Measurements from ENCODE around the gene RNF19B. TPM values are rescaled to one million over a fixed set of nuclear protein-coding genes. Genes with fewer than 3 reads are reported as not detected.

The RNF19B gene
- total RNA-seq, 1 donor from 2014 or later = 20.1 TPM

- Mint-ChIP-seq H3K27me3 (no peaks in the 10 kb centered on the region), H3K4me3 (no peak overlapping the region), H3K9me3 (no peaks in the 10 kb centered on the region), H3K36me3 (no peaks in the 10 kb centered on the region), H3K4me1 (ENCODE audit: unreplicated experiment) (peaks cover 7% of the 10 kb centered on the region), H3K27ac (peak overlapping the region; percentile 23)
- TF ChIP-seq CTCF (conservative IDR thresholded peaks at IDR 0.05) = no peak
- DNase-seq (ENCODE audit: extremely low spot score, unreplicated experiment) = no peak
Measured at GRCh38 chr1:32984090-32984454, 19.5 kb upstream of the RNF19B start.

- H3K27me3 Mint-ChIP-seq = no peaks in the 10 kb centered on the region
- no peaks in the 10 kb centered on the region for H3K9me3 Mint-ChIP-seq
- H3K4me1 Mint-ChIP-seq (ENCODE audit: unreplicated experiment) = peaks cover 5% of the 10 kb centered on the region
- no peaks in the 10 kb centered on the region for H3K36me3 Mint-ChIP-seq
- no peak for TF ChIP-seq CTCF (conservative IDR thresholded peaks at IDR 0.05)
- DNase-seq (ENCODE audit: extremely low spot score, unreplicated experiment) = no peak
- no peak overlapping the region for H3K4me3 Mint-ChIP-seq
- no peak overlapping the region for H3K27ac Mint-ChIP-seq
Measured at GRCh38 chr1:32983020-32983419, 18.4 kb upstream of the RNF19B start.

- peaks cover 11% of the 10 kb centered on the region for H3K4me1 Mint-ChIP-seq (ENCODE audit: unreplicated experiment)
- H3K36me3 Mint-ChIP-seq = no peaks in the 10 kb centered on the region
- no peaks in the 10 kb centered on the region for H3K27me3 Mint-ChIP-seq
- no peak for DNase-seq (ENCODE audit: extremely low spot score, unreplicated experiment)
- no peak overlapping the region for H3K4me3 Mint-ChIP-seq
- no peak for TF ChIP-seq CTCF (conservative IDR thresholded peaks at IDR 0.05)
- H3K27ac Mint-ChIP-seq = peak overlapping the region; percentile 86
- H3K9me3 Mint-ChIP-seq = no peaks in the 10 kb centered on the region
Measured at GRCh38 chr1:32981003-32981901, 16.6 kb upstream of the RNF19B start.

- H3K4me3 Mint-ChIP-seq = no peak overlapping the region
- TF ChIP-seq CTCF (conservative IDR thresholded peaks at IDR 0.05) = no peak
- H3K4me1 Mint-ChIP-seq (ENCODE audit: unreplicated experiment) = peaks cover 11% of the 10 kb centered on the region
- no peaks in the 10 kb centered on the region for H3K9me3 Mint-ChIP-seq
- no peak overlapping the region for H3K27ac Mint-ChIP-seq
- H3K36me3 Mint-ChIP-seq = no peaks in the 10 kb centered on the region
- DNase-seq (ENCODE audit: extremely low spot score, unreplicated experiment) = no peak
- no peaks in the 10 kb centered on the region for H3K27me3 Mint-ChIP-seq
Measured at GRCh38 chr1:32980080-32980479, 15.5 kb upstream of the RNF19B start.

GRCh38 chr1:32978854-32979253, 14.2 kb upstream of the RNF19B start:
- Mint-ChIP-seq H3K27me3 (no peaks in the 10 kb centered on the region), H3K4me1 (ENCODE audit: unreplicated experiment) (peaks cover 11% of the 10 kb centered on the region), H3K27ac (no peak overlapping the region), H3K4me3 (no peak overlapping the region), H3K36me3 (no peaks in the 10 kb centered on the region), H3K9me3 (no peaks in the 10 kb centered on the region)
- no peak for TF ChIP-seq CTCF (conservative IDR thresholded peaks at IDR 0.05)
- DNase-seq (ENCODE audit: extremely low spot score, unreplicated experiment) = no peak
